Omental fat pad (tissue), 4 donors: ENCODE data around the gene TWNK. TPM values are rescaled to one million over a fixed set of nuclear protein-coding genes. Genes with fewer than 3 reads are reported as not detected.
A peak's percentile ranks its signal among the peaks of the same experiment; 100 is the strongest.

Source experiments
- ATAC-seq: fragments of 150-250 bp; one replicate; pipeline ENCODE4 v1.9.1; 2016; ENCODE audit warnings: mild to moderate bottlenecking, moderate library complexity; ENCODE audit not compliant: low FRiP score
- DNase-seq: peaks from one replicate; pipeline ENCODE4 v3.0.0-alpha.2; 2019; ENCODE audit warnings: low spot score
- CTCF ChIP-seq, 3 donors: fragments of 450-650 bp; IDR thresholded peaks; one replicate each; pipeline ENCODE4 v1.5.1; 2016 to 2017; ENCODE audit warnings: antibody characterized with exemption in 3 of 3, mild to moderate bottlenecking in 3 of 3, moderate library complexity in 2 of 3
- total RNA-seq, 4 donors: library from RNA; depleted of rRNA; stranded (reverse); fragments of >200 nt; gene quantifications; one replicate each; pipeline ENCODE4 v1.1.0, GENCODE V29; 2016

TWNK gene
- total RNA-seq, 4 donors from 2014 or later, result 4.6 to 20.8 (median 6.9) TPM

DNA sequence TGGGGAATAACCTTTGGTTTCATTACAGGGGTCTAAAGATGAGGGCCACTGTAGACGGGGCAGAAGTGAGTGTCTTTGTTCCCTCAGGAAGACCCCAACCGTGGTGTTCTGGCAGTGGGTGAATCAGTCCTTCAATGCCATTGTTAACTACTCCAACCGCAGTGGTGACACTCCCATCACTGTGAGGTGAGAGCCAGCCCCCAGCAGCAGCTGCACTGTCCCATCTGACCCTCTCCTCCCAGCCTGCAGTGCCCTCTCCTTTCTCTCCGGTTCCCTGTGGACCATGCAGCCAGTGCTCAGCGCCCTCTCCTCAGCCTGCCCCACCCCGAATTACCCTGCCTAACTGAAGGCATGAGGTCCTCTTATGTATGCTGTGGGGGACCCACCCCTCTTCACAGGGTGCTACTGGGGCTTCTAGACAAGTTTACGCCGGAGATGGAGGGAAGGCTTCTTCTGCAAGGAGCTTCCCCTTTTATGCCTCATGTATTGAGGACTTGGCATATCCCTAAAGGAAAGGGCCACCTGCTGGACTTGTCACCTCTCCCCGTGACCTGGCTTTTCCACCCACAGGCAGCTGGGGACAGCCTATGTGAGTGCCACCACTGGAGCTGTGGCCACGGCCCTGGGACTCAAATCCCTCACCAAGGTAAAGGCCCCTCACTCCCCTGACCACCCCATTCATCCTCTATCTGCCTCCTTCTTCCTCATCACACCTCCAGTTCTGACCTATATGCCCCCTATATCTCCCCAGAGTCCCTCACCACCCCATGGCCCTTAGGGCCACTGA is 48.8 kb downstream of the TWNK start:
- ATAC-seq, result no peak
- no peak for DNase-seq
- TF ChIP-seq CTCF (IDR thresholded peaks at IDR 0.05), result no peak

DNA sequence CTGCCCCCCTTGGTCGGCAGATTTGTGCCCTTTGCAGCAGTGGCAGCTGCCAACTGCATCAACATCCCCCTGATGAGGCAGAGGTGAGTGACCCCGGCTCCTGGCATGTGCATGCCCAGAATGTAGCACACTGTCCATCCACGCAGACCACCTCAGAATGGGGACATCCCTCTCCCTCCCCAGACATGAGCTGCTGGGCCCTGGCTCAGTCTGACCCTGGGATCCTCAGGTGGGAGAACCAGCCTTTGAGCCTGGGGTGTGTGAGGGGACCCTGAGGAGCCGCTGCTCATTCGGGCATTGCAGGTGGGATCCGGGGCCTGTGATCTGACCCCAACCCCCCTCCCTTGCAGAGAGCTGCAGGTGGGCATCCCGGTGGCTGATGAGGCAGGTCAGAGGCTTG is 49.4 kb downstream of the TWNK start:
- DNase-seq (no peak), ATAC-seq (no peak)
- TF ChIP-seq CTCF (IDR thresholded peaks at IDR 0.05), result no peak

GRCh38 chr10:101038484-101038883 is 51.1 kb downstream of the TWNK start:
- ATAC-seq (no peak), DNase-seq (no peak)
- TF ChIP-seq CTCF (IDR thresholded peaks at IDR 0.05), result no peak

DNA sequence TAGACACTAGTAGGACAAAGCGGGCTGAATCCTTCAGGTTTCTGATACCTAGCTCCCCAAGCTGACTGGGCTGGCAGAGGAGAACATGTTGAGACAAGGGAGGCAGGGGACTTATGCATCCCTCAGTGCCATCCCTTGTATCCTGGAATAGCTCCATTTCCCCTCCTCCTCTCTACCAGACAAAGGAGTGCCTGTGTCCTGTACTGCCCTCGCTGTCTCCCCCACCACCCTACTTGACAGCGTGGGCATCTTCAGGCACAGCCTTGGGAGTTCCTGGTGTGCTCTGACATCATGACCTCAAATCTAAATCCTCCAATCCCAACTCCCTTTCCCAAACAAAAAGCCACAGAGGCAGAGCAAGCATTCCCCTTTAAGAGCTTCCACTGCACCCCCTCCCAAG is 52.7 kb downstream of the TWNK start:
- DNase-seq (no peak), ATAC-seq (no peak)
- TF ChIP-seq CTCF (IDR thresholded peaks at IDR 0.05), result no peak

DNA sequence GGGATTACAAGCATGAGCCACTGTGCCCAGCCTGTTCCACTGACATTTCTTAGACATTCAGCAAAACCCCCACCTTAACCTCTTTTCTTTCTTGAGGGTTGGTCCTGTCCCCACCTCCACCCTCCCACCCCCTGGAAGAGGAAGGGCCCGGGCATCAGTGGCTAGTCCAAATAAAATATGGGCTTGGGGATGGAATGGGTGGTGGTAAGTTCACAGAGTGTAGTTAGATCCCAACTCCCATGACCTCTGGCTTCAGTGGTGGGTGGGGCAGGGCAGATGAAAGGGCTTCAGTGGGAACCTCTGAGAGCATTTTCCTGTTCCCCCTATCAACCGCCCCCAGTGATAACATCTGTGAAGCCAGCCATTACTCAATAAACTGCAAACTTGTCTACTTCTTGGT is 53.5 kb downstream of the TWNK start:
- TF ChIP-seq CTCF (IDR thresholded peaks at IDR 0.05), result no peak
- ATAC-seq (no peak), DNase-seq (no peak)

DNA sequence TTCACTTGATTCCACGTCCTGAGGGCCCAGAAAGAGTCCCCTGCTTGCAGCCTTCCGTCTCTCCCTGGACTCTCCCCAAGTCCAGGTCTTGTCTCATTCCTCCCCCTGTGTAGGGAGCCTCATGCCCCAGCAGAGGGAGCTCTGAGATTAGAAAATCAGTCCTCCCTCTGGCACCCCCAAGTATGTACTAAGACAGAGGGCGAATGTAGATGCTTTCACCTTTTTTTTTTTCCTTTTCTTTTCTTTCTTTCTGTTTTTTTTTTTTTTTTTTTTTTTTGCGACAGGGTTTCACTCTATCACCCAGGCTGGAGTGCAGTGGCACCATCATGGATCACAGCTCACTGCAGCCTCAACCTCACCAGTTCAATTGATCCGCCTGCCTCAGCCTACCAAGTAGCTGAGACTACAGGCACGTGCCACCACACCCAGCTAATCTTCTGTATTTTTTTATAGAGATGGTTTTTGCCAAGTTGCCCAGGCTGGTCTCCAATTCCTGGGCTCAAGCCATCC is 54.0 kb downstream of the TWNK start:
- TF ChIP-seq CTCF (IDR thresholded peaks at IDR 0.05), result peak in 2 of 3 donors; percentile 24 to 69
- peak; percentile 60 for DNase-seq
- ATAC-seq, result peak; percentile 79

DNA sequence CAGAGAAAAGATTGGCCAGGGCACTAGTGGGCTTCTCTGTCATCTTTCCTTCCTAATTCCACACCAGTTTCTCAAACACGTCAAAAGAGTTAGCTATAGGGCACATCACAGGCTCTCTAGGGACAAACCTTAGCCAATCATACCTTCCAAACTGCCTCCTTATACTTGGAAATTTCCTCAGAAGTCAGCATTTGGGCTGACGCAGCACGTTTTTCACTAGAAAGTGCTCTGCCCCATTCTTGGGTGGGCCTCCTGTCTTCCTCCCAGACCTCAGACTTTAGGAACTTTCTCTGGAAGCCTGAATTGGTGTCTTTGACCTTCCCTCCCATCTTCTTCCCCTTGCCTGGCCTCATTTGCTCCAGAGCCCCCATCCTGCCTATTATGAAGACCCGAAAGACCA is 54.8 kb downstream of the TWNK start:
- TF ChIP-seq CTCF (IDR thresholded peaks at IDR 0.05), result no peak

More for the DNA sequence above, 54.8 kb downstream of the TWNK start:
- ATAC-seq (no peak), DNase-seq (no peak)
